NCI-H2029 treated with DMSO at 0.1 percent for 48 hours (cell line): ENCODE results near the gene FAAP100.

Experiments
- DNase-seq: peaks from one replicate; lab custom pipeline; 2025; lab: John Stamatoyannopoulos, UW

Gene FAAP100

GRCh38 chr17:81511804-81512561 lies 40.2 kb downstream of the FAAP100 start:
- no peak for DNase-seq

GRCh38 chr17:81511554-81511803 lies 40.7 kb downstream of the FAAP100 start:
- DNase-seq, result no peak

- no peak for DNase-seq
Observed at GRCh38 chr17:81510785-81511553, 41.2 kb downstream of the FAAP100 start.

GRCh38 chr17:81509972-81510784 lies 42.0 kb downstream of the FAAP100 start:
- DNase-seq, result no peak

- DNase-seq, result no peak
Observed at GRCh38 chr17:81509207-81509971, 42.8 kb downstream of the FAAP100 start.

- no peak for DNase-seq
Observed at GRCh38 chr17:81508639-81509206, 43.4 kb downstream of the FAAP100 start.

- DNase-seq, result no peak
Observed at GRCh38 chr17:81503619-81504018, 48.5 kb downstream of the FAAP100 start.

GRCh38 chr17:81502471-81503017 lies 49.6 kb downstream of the FAAP100 start:
- DNase-seq, result no peak

GRCh38 chr17:81500047-81500446 lies 52.1 kb downstream of the FAAP100 start:
- DNase-seq, result no peak

- DNase-seq, result no peak
Observed at GRCh38 chr17:81499601-81499970, 52.6 kb downstream of the FAAP100 start.

- no peak for DNase-seq
Observed at GRCh38 chr17:81498953-81499600, 53.1 kb downstream of the FAAP100 start.

GRCh38 chr17:81494626-81495377 lies 57.4 kb downstream of the FAAP100 start:
- no peak for DNase-seq

- no peak for DNase-seq
Observed at GRCh38 chr17:81493198-81494038, 58.7 kb downstream of the FAAP100 start.

- no peak for DNase-seq
Observed at GRCh38 chr17:81492706-81493105, 59.4 kb downstream of the FAAP100 start.

GRCh38 chr17:81492202-81492601 lies 60.0 kb downstream of the FAAP100 start:
- DNase-seq, result no peak

- DNase-seq, result no peak
Observed at GRCh38 chr17:81491761-81492160, 60.4 kb downstream of the FAAP100 start.

GRCh38 chr17:81491181-81491581 lies 61.0 kb downstream of the FAAP100 start:
- DNase-seq, result no peak

- no peak for DNase-seq
Observed at GRCh38 chr17:81489998-81490992, 61.9 kb downstream of the FAAP100 start.
